ENCODE results near the gene ADARB1. TPM values are rescaled to one million over a fixed set of nuclear protein-coding genes. Genes with fewer than 3 reads are reported as not detected.

Gene ADARB1
- total and polyA plus RNA-seq, 2 of the 8 experiments (the other 6 are each of a cell fraction or from before 2014, with no cell fraction given): 4.7 to 14.9 TPM

- DNase-seq (ENCODE audit: low read depth in 1 of 2, low spot score in 2 of 2) (no peak), FAIRE-seq (no peak)
- H3K23me2 ChIP-seq (ENCODE audit: low read depth, low read length): no peaks in the 10 kb centered on the region
- H3K18ac ChIP-seq (ENCODE audit: extremely low read depth, low read length): no peak overlapping the region
- no peak overlapping the region for H3K4me2 ChIP-seq (ENCODE audit: insufficient read depth in 1 of 2, low read depth in 2 of 2, low read length in 2 of 2)
- H2BK12ac ChIP-seq (ENCODE audit: low read depth, low read length): no peak overlapping the region
- H4K5ac ChIP-seq (ENCODE audit: insufficient read length, low read depth, low read length): no peak overlapping the region
- H3K9ac ChIP-seq (replicated peaks in 1 of 4; ENCODE audit: extremely low read depth in 1 of 4, low read depth in 3 of 4, low read length in 3 of 4): no peak overlapping the region
- H3K27me3 ChIP-seq (replicated peaks in 1 of 4; ENCODE audit: control insufficient read depth in 3 of 4, extremely low read depth in 1 of 4, insufficient read depth in 3 of 4, low read length in 3 of 4): peaks cover 0 to 6% (median 3%) of the 10 kb centered on the region in 4 experiments; a peak in 4 of 7 replicates
- ChIA-PET CTCF (ENCODE audit: partially characterized antibody) (interaction anchor here (1.1 to 2.2 kb wide), 2 partner anchors 17 to 105 kb away, joined by 3 to 10 read pairs; no protein-coding TSS in a partner anchor), POLR2A (ENCODE audit: partially characterized antibody) (interaction anchor here (0.5 to 1.1 kb wide), 2 partner anchors 17 to 185 kb away, joined by 3 read pairs; no protein-coding TSS in a partner anchor)
- WGBS, 2 experiments (ENCODE audit: extremely low coverage in 1 of 2, insufficient coverage in 1 of 2, insufficient read length in 1 of 2, insufficient replicate concordance in 2 of 2, low coverage in 1 of 2, low lambda C conversion rate in 2 of 2, missing lambda C conversion rate in 1 of 2): 83% methylated on average over 30 of the region's 35 CpGs; no CpG with 5 or more reads in 1 of the 2 experiments
- H3K79me1 ChIP-seq (ENCODE audit: low read depth, low read length): peaks cover 3% of the 10 kb centered on the region; the same call in 1 of the 2 replicates
- H3K4me1 ChIP-seq (replicated peaks in 1 of 4; ENCODE audit: control insufficient read depth in 3 of 4, insufficient read depth in 4 of 4, low read length in 3 of 4): peaks cover 7 to 36% (median 26%) of the 10 kb centered on the region in 4 experiments
- H3K23ac ChIP-seq (ENCODE audit: insufficient read length): no peak overlapping the region
- H2BK20ac ChIP-seq (ENCODE audit: low read length): no peak overlapping the region
- no peak overlapping the region for H3K4me3 ChIP-seq (ENCODE audit: extremely low read depth in 1 of 4, insufficient read depth in 2 of 4, low read depth in 3 of 4, low read length in 4 of 4)
- H3K36me3 ChIP-seq (ENCODE audit: control insufficient read depth in 2 of 4, insufficient read depth in 4 of 4, low read length in 3 of 4): no peaks in the 10 kb centered on the region
- H4K91ac ChIP-seq (replicated peaks; ENCODE audit: insufficient read length, low read length): no peak overlapping the region
- no peak overlapping the region for H3K4ac ChIP-seq (replicated peaks; ENCODE audit: insufficient read length, low read depth, low read length)
- H4K8ac ChIP-seq (ENCODE audit: extremely low read depth, insufficient read depth, low read length): no peak overlapping the region
- no peak overlapping the region for H3K56ac ChIP-seq (replicated peaks; ENCODE audit: insufficient read length, low read depth, low read length)
- H2AFZ ChIP-seq (ENCODE audit: low read length): no peak overlapping the region
- H3K79me2 ChIP-seq (ENCODE audit: control insufficient read depth in 1 of 2, insufficient read depth in 2 of 2, low read length in 2 of 2): no peaks in the 10 kb centered on the region
- H2AK5ac ChIP-seq (ENCODE audit: low read depth, low read length): no peak overlapping the region
- H2BK5ac ChIP-seq (ENCODE audit: low read depth, low read length): no peak overlapping the region
- no peak overlapping the region for H3K27ac ChIP-seq (ENCODE audit: low read depth, low read length)
- no peak overlapping the region for H2BK15ac ChIP-seq (ENCODE audit: low read length)
- no peaks in the 10 kb centered on the region for H4K20me1 ChIP-seq (replicated peaks in 1 of 2; ENCODE audit: control insufficient read depth in 1 of 2, insufficient read depth in 2 of 2, low read length in 2 of 2)
- no peaks in the 10 kb centered on the region for H3K9me3 ChIP-seq (ENCODE audit: insufficient read depth in 2 of 2, low read depth in 1 of 2, low read length in 1 of 2)
- H3K14ac ChIP-seq (ENCODE audit: insufficient read length): no peak overlapping the region
- no peak overlapping the region for H2BK120ac ChIP-seq (replicated peaks; ENCODE audit: low read depth, low read length)
- TF ChIP-seq MAFK (IDR thresholded peaks at IDR 0.05; ENCODE audit: low read depth, low read length) (no peak), FOSL1 (IDR thresholded peaks at IDR 0.05; ENCODE audit: insufficient read depth, low read depth, low read length) (no peak), POLR2A (IDR thresholded peaks at IDR 0.05; ENCODE audit: control extremely low read depth in 1 of 2, low read depth in 2 of 2, low read length in 2 of 2) (no peak), JUN (IDR thresholded peaks at IDR 0.05; ENCODE audit: low read depth, low read length) (no peak), CBX8 (IDR thresholded peaks at IDR 0.05; ENCODE audit: borderline replicate concordance, low read depth, low read length) (no peak), RXRA (IDR thresholded peaks at IDR 0.05; ENCODE audit: insufficient read depth, low read depth, low read length) (no peak), NRF1 (IDR thresholded peaks at IDR 0.05; ENCODE audit: low read depth, low read length) (no peak), SUZ12 (IDR thresholded peaks at IDR 0.05; ENCODE audit: low read length) (no peak), EZH2 (IDR thresholded peaks at IDR 0.05; ENCODE audit: low read depth, low read length, severe bottlenecking) (no peak), SRF (IDR thresholded peaks at IDR 0.05; ENCODE audit: low read depth, low read length) (no peak), SP2 (IDR thresholded peaks at IDR 0.05; ENCODE audit: low read length) (no peak), SIX5 (IDR thresholded peaks at IDR 0.05; ENCODE audit: low read depth, low read length) (no peak), EP300 (IDR thresholded peaks at IDR 0.05; ENCODE audit: borderline replicate concordance in 1 of 2, low read depth in 2 of 2, low read length in 2 of 2) (no peak)
These were observed 41.2 kb upstream of the ADARB1 start for GRCh38 chr21:45032977-45033710.

Data from H1 (cell line).